Mammary epithelial cell (primary cell): ENCODE measurements around the gene FRMPD1.

Experiments
- CTCF ChIP-seq, 2 donors: IDR thresholded peaks in 1 of 2; conservative IDR thresholded peaks in 1 of 2; 2 replicates each; pipeline ENCODE4 v1.5.1; 2011 to 2012; ENCODE audit warnings: inconsistent platforms in 2 of 2, low read length in 2 of 2, mild to moderate bottlenecking in 2 of 2, control low read depth in 1 of 2, low read depth in 1 of 2; ENCODE audit not compliant: insufficient read depth in 1 of 2; ENCODE audit errors: extremely low read depth in 1 of 2
- EZH2 ChIP-seq: IDR thresholded peaks from 2 replicates; pipeline ENCODE4 v1.6.1; 2012; ENCODE audit warnings: low read length, inconsistent platforms, borderline replicate concordance

- no peak for TF ChIP-seq CTCF (conservative IDR thresholded peaks at IDR 0.05 in 1 of 2, IDR thresholded peaks at IDR 0.05 in 1 of 2; ENCODE audit: extremely low read depth in 1 of 2, insufficient read depth in 1 of 2, low read depth in 1 of 2, low read length in 2 of 2)
- no peak for TF ChIP-seq EZH2
Observed at GRCh38 chr9:37749129-37749528, 98.4 kb downstream of the FRMPD1 start.
